GM19463 (cell line): Measurements from ENCODE around the gene KCNIP1.
A peak's percentile ranks its signal among the peaks of the same experiment; 100 is the strongest.

Experiments
- ATAC-seq: cut with Tn5 transposase; IDR thresholded peaks from one replicate; pipeline ENCODE4 v1.9.1; 2021; ENCODE audit warnings: mild to moderate bottlenecking, moderate library complexity; ENCODE audit not compliant: unreplicated experiment

Gene KCNIP1

GRCh38 chr5:170508036-170508435 lies 4.2 kb downstream of the KCNIP1 start:
- peak; percentile 72 for ATAC-seq

GRCh38 chr5:170508660-170509347 lies 5.0 kb downstream of the KCNIP1 start:
- no peak for ATAC-seq

- ATAC-seq: no peak
Measured at GRCh38 chr5:170509348-170509660, 5.5 kb downstream of the KCNIP1 start.

GRCh38 chr5:170510126-170510525 lies 6.3 kb downstream of the KCNIP1 start:
- ATAC-seq: no peak

GRCh38 chr5:170510559-170510958 lies 6.7 kb downstream of the KCNIP1 start:
- no peak for ATAC-seq

- no peak for ATAC-seq
Measured at GRCh38 chr5:170511551-170512258, 7.9 kb downstream of the KCNIP1 start.

GRCh38 chr5:170513856-170514525 lies 10.2 kb downstream of the KCNIP1 start:
- ATAC-seq: no peak

- ATAC-seq: no peak
Measured at GRCh38 chr5:170517411-170517810, 13.6 kb downstream of the KCNIP1 start.

- no peak for ATAC-seq
Measured at GRCh38 chr5:170518277-170518676, 14.5 kb downstream of the KCNIP1 start.

GRCh38 chr5:170519549-170519948 lies 15.7 kb downstream of the KCNIP1 start:
- no peak for ATAC-seq

- ATAC-seq: no peak
Measured at GRCh38 chr5:170520372-170520771, 16.6 kb downstream of the KCNIP1 start.

- ATAC-seq: no peak
Measured at GRCh38 chr5:170522211-170523141, 18.7 kb downstream of the KCNIP1 start.

GRCh38 chr5:170523142-170523551 lies 19.3 kb downstream of the KCNIP1 start:
- ATAC-seq: no peak

GRCh38 chr5:170523830-170524229 lies 20.0 kb downstream of the KCNIP1 start:
- ATAC-seq: no peak

GRCh38 chr5:170524576-170524975 lies 20.8 kb downstream of the KCNIP1 start:
- no peak for ATAC-seq

GRCh38 chr5:170525470-170526211 lies 21.8 kb downstream of the KCNIP1 start:
- no peak for ATAC-seq

GRCh38 chr5:170527991-170528390 lies 24.2 kb downstream of the KCNIP1 start:
- ATAC-seq: no peak

- ATAC-seq: no peak
Measured at GRCh38 chr5:170528976-170529375, 25.2 kb downstream of the KCNIP1 start.

GRCh38 chr5:170532935-170533334 lies 29.1 kb downstream of the KCNIP1 start:
- no peak for ATAC-seq

- ATAC-seq: no peak
Measured at GRCh38 chr5:170533383-170533782, 29.6 kb downstream of the KCNIP1 start.
